Lung microvascular endothelial cell (primary cell): Measurements from ENCODE around the gene CLIC3. TPM values are rescaled to one million over a fixed set of nuclear protein-coding genes. Genes with fewer than 3 reads are reported as not detected.

Source experiments
- DNase-seq, 2 donors: peaks; one replicate each; pipeline versions ENCODE4 v3.0.0 to v3.0.0-alpha.2; 2010; ENCODE audit warnings: low read depth in 2 of 2
- total RNA-seq: library from RNA; depleted of rRNA; stranded (reverse); fragments of >200 nt; gene quantifications from 2 replicates; pipeline ENCODE4 v1.2.1, GENCODE V29; 2014

The CLIC3 gene
- total RNA-seq, 1 donor from 2014 or later, result not detected

GRCh38 chr9:136980669-136981478, 15.5 kb downstream of the CLIC3 start:
- no peak for DNase-seq

- no peak for DNase-seq
Observed at GRCh38 chr9:136979769-136980587, 16.4 kb downstream of the CLIC3 start.

- no peak for DNase-seq
Observed at GRCh38 chr9:136978865-136979544, 17.4 kb downstream of the CLIC3 start.

- DNase-seq, result peak; percentile 69 to 83
Observed at GRCh38 chr9:136978073-136978864, 18.1 kb downstream of the CLIC3 start.

GRCh38 chr9:136977649-136978072, 18.7 kb downstream of the CLIC3 start:
- no peak for DNase-seq

- no peak for DNase-seq
Observed at GRCh38 chr9:136977223-136977622, 19.1 kb downstream of the CLIC3 start, which contains the start of gene PTGDS. Gene PTGDS (plus strand): TSS chr9:136977504. CDS start chr9:136977579, 75 bp downstream.

GRCh38 chr9:136975644-136976043, 20.7 kb downstream of the CLIC3 start:
- peak; percentile 48 to 83 for DNase-seq

GRCh38 chr9:136974817-136975535, 21.4 kb downstream of the CLIC3 start:
- no peak for DNase-seq

- DNase-seq, result no peak
Observed at GRCh38 chr9:136973618-136974617, 22.4 kb downstream of the CLIC3 start.

- DNase-seq, result no peak
Observed at GRCh38 chr9:136972743-136973142, 23.6 kb downstream of the CLIC3 start.

- DNase-seq, result no peak
Observed at GRCh38 chr9:136972335-136972734, 24.0 kb downstream of the CLIC3 start.

- no peak for DNase-seq
Observed at GRCh38 chr9:136971746-136972145, 24.6 kb downstream of the CLIC3 start.

GRCh38 chr9:136970361-136970760, 26.0 kb downstream of the CLIC3 start:
- no peak for DNase-seq

GRCh38 chr9:136969774-136970173, 26.6 kb downstream of the CLIC3 start:
- DNase-seq, result no peak

GRCh38 chr9:136969150-136969549, 27.2 kb downstream of the CLIC3 start:
- DNase-seq, result no peak

GRCh38 chr9:136968333-136969127, 27.8 kb downstream of the CLIC3 start:
- no peak for DNase-seq

GRCh38 chr9:136965771-136966484, 30.4 kb downstream of the CLIC3 start:
- DNase-seq, result no peak
